Measurements from ENCODE around the gene DSG2.

Gene DSG2

GRCh38 chr18:31583185-31583854 lies 85.3 kb downstream of the DSG2 start:
- H3K79me2 ChIP-seq (ENCODE audit: insufficient read depth, low read length) = no peaks in the 10 kb centered on the region
- no peak overlapping the region for H3K4me2 ChIP-seq (ENCODE audit: low read depth, low read length, poor library complexity, severe bottlenecking)
- no peaks in the 10 kb centered on the region for H3K9me3 ChIP-seq (ENCODE audit: insufficient read depth, low read length)
- H3K27me3 ChIP-seq (ENCODE audit: low read length) = no peaks in the 10 kb centered on the region
- H3K9me2 ChIP-seq (replicated peaks; ENCODE audit: insufficient read depth, low read length) = no peaks in the 10 kb centered on the region
- no peak overlapping the region for H3K4me3 ChIP-seq (ENCODE audit: insufficient read depth, low read length, poor library complexity, severe bottlenecking)
- H4K20me1 ChIP-seq (ENCODE audit: low read depth, low read length) = no peaks in the 10 kb centered on the region
- H3F3A ChIP-seq (ENCODE audit: insufficient read depth) = no peaks in the 10 kb centered on the region
- H3K36me3 ChIP-seq (ENCODE audit: low read length) = no peaks in the 10 kb centered on the region
- no peak overlapping the region for H3K27ac ChIP-seq (ENCODE audit: low read depth, low read length)
- no peak for TF ChIP-seq CTCF (IDR thresholded peaks at IDR 0.05; ENCODE audit: insufficient read depth, low read length, poor library complexity, severe bottlenecking)
- TF ChIP-seq EZH2phosphoT487 (conservative IDR thresholded peaks at IDR 0.05; ENCODE audit: low read length) = no peak
- H2AFZ ChIP-seq (ENCODE audit: low read depth, low read length, severe bottlenecking) = no peak overlapping the region
- H3K9ac ChIP-seq (ENCODE audit: low read length) = no peak overlapping the region

GRCh38 chr18:31585991-31586390 lies 88.0 kb downstream of the DSG2 start:
- H3K27ac ChIP-seq (ENCODE audit: low read depth, low read length) = no peak overlapping the region
- no peak overlapping the region for H3K4me2 ChIP-seq (ENCODE audit: low read depth, low read length, poor library complexity, severe bottlenecking)
- H3K79me2 ChIP-seq (ENCODE audit: insufficient read depth, low read length) = no peaks in the 10 kb centered on the region
- H3K9me2 ChIP-seq (replicated peaks; ENCODE audit: insufficient read depth, low read length) = no peaks in the 10 kb centered on the region
- no peak overlapping the region for H3K9ac ChIP-seq (ENCODE audit: low read length)
- no peaks in the 10 kb centered on the region for H4K20me1 ChIP-seq (ENCODE audit: low read depth, low read length)
- TF ChIP-seq CTCF (IDR thresholded peaks at IDR 0.05; ENCODE audit: insufficient read depth, low read length, poor library complexity, severe bottlenecking) (no peak), EZH2phosphoT487 (conservative IDR thresholded peaks at IDR 0.05; ENCODE audit: low read length) (no peak)
- no peaks in the 10 kb centered on the region for H3K36me3 ChIP-seq (ENCODE audit: low read length)
- no peaks in the 10 kb centered on the region for H3K27me3 ChIP-seq (ENCODE audit: low read length)
- H3K9me3 ChIP-seq (ENCODE audit: insufficient read depth, low read length) = no peaks in the 10 kb centered on the region
- H3F3A ChIP-seq (ENCODE audit: insufficient read depth) = no peaks in the 10 kb centered on the region
- no peak overlapping the region for H3K4me3 ChIP-seq (ENCODE audit: insufficient read depth, low read length, poor library complexity, severe bottlenecking)
- no peak overlapping the region for H2AFZ ChIP-seq (ENCODE audit: low read depth, low read length, severe bottlenecking)

DNA sequence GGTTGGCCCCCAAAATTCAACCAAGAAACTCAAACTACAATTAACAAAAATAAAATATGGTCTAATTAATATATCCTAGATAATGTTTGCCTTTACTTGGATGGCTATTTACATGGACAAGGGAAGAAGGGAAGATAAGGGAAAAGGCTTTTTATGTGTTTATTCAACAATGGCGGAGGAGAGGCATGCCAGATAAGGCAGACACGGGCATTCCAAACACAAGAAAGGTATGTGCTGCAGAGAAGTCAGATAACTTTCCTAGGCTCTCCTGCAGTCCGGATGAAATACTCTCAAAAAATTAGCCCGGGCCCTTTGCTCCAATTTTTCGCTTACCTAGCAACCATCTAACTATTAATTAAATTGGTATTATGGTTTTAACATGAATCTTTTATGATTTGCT lies 88.6 kb downstream of the DSG2 start:
- Histone ChIP-seq H4K20me1 (ENCODE audit: low read depth, low read length) (no peaks in the 10 kb centered on the region), H3K9ac (ENCODE audit: low read length) (no peak overlapping the region), H3K27me3 (ENCODE audit: low read length) (no peaks in the 10 kb centered on the region), H3K9me2 (replicated peaks; ENCODE audit: insufficient read depth, low read length) (no peaks in the 10 kb centered on the region), H3K4me2 (ENCODE audit: low read depth, low read length, poor library complexity, severe bottlenecking) (no peak overlapping the region), H3K79me2 (ENCODE audit: insufficient read depth, low read length) (no peaks in the 10 kb centered on the region), H2AFZ (ENCODE audit: low read depth, low read length, severe bottlenecking) (no peak overlapping the region), H3K27ac (ENCODE audit: low read depth, low read length) (no peak overlapping the region), H3K36me3 (ENCODE audit: low read length) (no peaks in the 10 kb centered on the region), H3K9me3 (ENCODE audit: insufficient read depth, low read length) (no peaks in the 10 kb centered on the region), H3K4me3 (ENCODE audit: insufficient read depth, low read length, poor library complexity, severe bottlenecking) (no peak overlapping the region), H3F3A (ENCODE audit: insufficient read depth) (no peaks in the 10 kb centered on the region)
- TF ChIP-seq CTCF (IDR thresholded peaks at IDR 0.05; ENCODE audit: insufficient read depth, low read length, poor library complexity, severe bottlenecking) (no peak), EZH2phosphoT487 (conservative IDR thresholded peaks at IDR 0.05; ENCODE audit: low read length) (no peak)
